Ascending aorta (tissue), 2 donors: ENCODE measurements around the gene PPP1R11. TPM values are rescaled to one million over a fixed set of nuclear protein-coding genes. Genes with fewer than 3 reads are reported as not detected.

Source experiments
- DNase-seq, 2 donors: peaks; one replicate each; pipeline ENCODE4 v3.0.0-alpha.2; 2019; ENCODE audit warnings: low spot score in 2 of 2
- H3K27ac ChIP-seq, 2 donors: fragments of 200-600 bp; sonication (generic); one replicate each; pipeline ENCODE4 v1.5.1; 2016 to 2017; ENCODE audit warnings: mild to moderate bottlenecking in 1 of 2
- H3K27me3 ChIP-seq: fragments of 200-600 bp; sonication (generic); one replicate; pipeline ENCODE4 v1.5.1; 2017
- H3K36me3 ChIP-seq, 2 donors: fragments of 200-600 bp; sonication (generic); one replicate each; pipeline ENCODE4 v1.5.1; 2016
- H3K4me1 ChIP-seq, 2 donors: fragments of 200-600 bp; sonication (generic); one replicate each; pipeline ENCODE4 v1.5.1; 2016 to 2017; ENCODE audit warnings: mild to moderate bottlenecking in 1 of 2
- H3K4me3 ChIP-seq, 2 donors: fragments of 200-600 bp; sonication (generic); one replicate each; pipeline ENCODE4 v1.5.1; 2016 to 2017; ENCODE audit warnings: mild to moderate bottlenecking in 1 of 2
- H3K9me3 ChIP-seq, 2 donors: fragments of 200-600 bp; sonication (generic); one replicate each; pipeline ENCODE4 v1.5.1; 2016
- CTCF ChIP-seq, 3 experiments: fragments of 200-600 bp in 2 of 3; fragments of 450-650 bp in 1 of 3; sonication (generic) in 2 of 3; IDR thresholded peaks; one replicate each; pipeline ENCODE4 v1.5.1; 2016 to 2019; ENCODE audit warnings: antibody characterized with exemption in 3 of 3, mild to moderate bottlenecking in 1 of 3, moderate library complexity in 1 of 3
- intact Hi-C: fragments of 100-400 bp; cut with DNase I; formaldehyde crosslinking; loops from one replicate; pipeline ENCODE4 v1.15.1; 2023
- total RNA-seq: library from RNA; depleted of rRNA; stranded (reverse); fragments of >200 nt; gene quantifications from one replicate; pipeline ENCODE4 v1.1.0, GENCODE V29; 2016

Gene PPP1R11
- total RNA-seq, 1 donor from 2014 or later: 7.1 TPM

- H3K4me1 ChIP-seq: no peaks in the 10 kb centered on the region
- no peak for DNase-seq
- H3K27ac ChIP-seq: no peak overlapping the region
- H3K27me3 ChIP-seq: no peaks in the 10 kb centered on the region
- intact Hi-C loops: no loop called here
- TF ChIP-seq CTCF (IDR thresholded peaks at IDR 0.05): no peak
- no peak overlapping the region for H3K4me3 ChIP-seq
- no peaks in the 10 kb centered on the region for H3K9me3 ChIP-seq
- H3K36me3 ChIP-seq: peaks cover 0 to 6% of the 10 kb centered on the region in 2 donors
Observed at GRCh38 chr6:30053682-30054081, 13.3 kb upstream of the PPP1R11 start.

GRCh38 chr6:30055513-30055912, 11.5 kb upstream of the PPP1R11 start:
- DNase-seq: no peak
- H3K36me3 ChIP-seq: peaks cover 0 to 6% of the 10 kb centered on the region in 2 donors
- no peaks in the 10 kb centered on the region for H3K9me3 ChIP-seq
- H3K4me1 ChIP-seq: peaks cover 3% of the 10 kb centered on the region in 2 donors
- TF ChIP-seq CTCF (IDR thresholded peaks at IDR 0.05): no peak
- intact Hi-C loops: no loop called here
- no peak overlapping the region for H3K4me3 ChIP-seq
- H3K27ac ChIP-seq: no peak overlapping the region
- no peaks in the 10 kb centered on the region for H3K27me3 ChIP-seq

- no peaks in the 10 kb centered on the region for H3K9me3 ChIP-seq
- H3K4me3 ChIP-seq: peak overlapping the region; percentile 77 to 81
- H3K4me1 ChIP-seq: peaks cover 3 to 11% of the 10 kb centered on the region in 2 donors
- no peak for DNase-seq
- intact Hi-C loops: loop anchor here (2.0 to 10.0 kb wide), 6 partner anchors 42 to 1796 kb away; partner anchors contain the start of genes GNL1, HLA-A, PRR3 and ZSCAN26
- H3K27me3 ChIP-seq: no peaks in the 10 kb centered on the region
- TF ChIP-seq CTCF (IDR thresholded peaks at IDR 0.05): no peak
- peak overlapping the region; percentile 81 to 90 for H3K27ac ChIP-seq
- peaks cover 0 to 6% of the 10 kb centered on the region in 2 donors for H3K36me3 ChIP-seq
Observed at GRCh38 chr6:30060606-30061091, 6.3 kb upstream of the PPP1R11 start.

GRCh38 chr6:30061092-30061857, 5.7 kb upstream of the PPP1R11 start, which contains the start of gene POLR1H:
Gene POLR1H, plus strand, starts transcription at chr6:30061265. Its CDS starts 260 bp downstream, at chr6:30061525.
- H3K4me1 ChIP-seq: peaks cover 3 to 16% of the 10 kb centered on the region in 2 donors
- no peaks in the 10 kb centered on the region for H3K9me3 ChIP-seq
- H3K27me3 ChIP-seq: no peaks in the 10 kb centered on the region
- H3K27ac ChIP-seq: peak within 1 kb of the TSS; percentile 81 to 90
- peak in 1 of 3 experiments; percentile 7 for TF ChIP-seq CTCF (IDR thresholded peaks at IDR 0.05)
- H3K36me3 ChIP-seq: peaks cover 0 to 6% of the 10 kb centered on the region in 2 donors
- H3K4me3 ChIP-seq: peak within 1 kb of the TSS; percentile 77 to 81
- intact Hi-C loops: loop anchor here (2.0 to 10.0 kb wide), 6 partner anchors 42 to 1796 kb away; partner anchors contain the start of genes GNL1, HLA-A, PRR3 and ZSCAN26
- DNase-seq: peak; percentile 70 to 95

GRCh38 chr6:30061858-30062458, 5.0 kb upstream of the PPP1R11 start:
- intact Hi-C loops: loop anchor here (2.0 to 10.0 kb wide), 6 partner anchors 41 to 1797 kb away; partner anchors contain the start of genes GNL1, HLA-A, PRR3 and ZSCAN26
- Histone ChIP-seq H3K4me3 (peak overlapping the region; percentile 77 to 81), H3K9me3 (no peaks in the 10 kb centered on the region), H3K27me3 (no peaks in the 10 kb centered on the region), H3K27ac (peak overlapping the region; percentile 81 to 90), H3K4me1 (peaks cover 3 to 16% of the 10 kb centered on the region in 2 donors), H3K36me3 (peaks cover 0 to 6% of the 10 kb centered on the region in 2 donors)
- DNase-seq: no peak
- no peak for TF ChIP-seq CTCF (IDR thresholded peaks at IDR 0.05)
